HUES64 (cell line): ENCODE measurements around the gene OR2L2.
"Not testable (repeated sequence)": the region's sequence is repeated elsewhere in the genome, so short reads cannot be mapped to it uniquely, and the experiment has no call there.

Source experiments
- H3K27ac ChIP-seq: 2 replicates; pipeline ENCODE4 v1.7.0; 2013; ENCODE audit warnings: low read depth, low read length, inconsistent platforms
- H3K27me3 ChIP-seq: 2 replicates; pipeline ENCODE4 v1.6.1; 2013; ENCODE audit warnings: mild to moderate bottlenecking, low read length; ENCODE audit not compliant: insufficient read depth
- H3K36me3 ChIP-seq: 2 replicates; pipeline ENCODE4 v1.6.1; 2013; ENCODE audit warnings: mild to moderate bottlenecking, low read length; ENCODE audit not compliant: insufficient read depth
- H3K4me1 ChIP-seq: 2 replicates; pipeline ENCODE4 v1.6.1; 2013; ENCODE audit warnings: mild to moderate bottlenecking, low read length, moderate library complexity; ENCODE audit not compliant: insufficient read depth
- H3K4me3 ChIP-seq: 2 replicates; pipeline ENCODE4 v1.5.1; 2013; ENCODE audit warnings: mild to moderate bottlenecking, low read length, moderate library complexity
- H3K9ac ChIP-seq: 2 replicates; pipeline ENCODE4 v1.6.1; 2013; ENCODE audit warnings: mild to moderate bottlenecking, low read depth, low read length
- H3K9me3 ChIP-seq: 2 replicates; pipeline ENCODE4 v1.6.1; 2013; ENCODE audit warnings: low read depth, low read length; ENCODE audit not compliant: insufficient read depth
- WGBS: fragments of 150-250, 120-280 bp; methylation state at CpG from one replicate; pipeline ENCODE4 v1.1.7; 2013; ENCODE audit warnings: missing lambda C conversion rate; 5-methylcytosine and 5-hydroxymethylcytosine counted together

OR2L2 gene

DNA sequence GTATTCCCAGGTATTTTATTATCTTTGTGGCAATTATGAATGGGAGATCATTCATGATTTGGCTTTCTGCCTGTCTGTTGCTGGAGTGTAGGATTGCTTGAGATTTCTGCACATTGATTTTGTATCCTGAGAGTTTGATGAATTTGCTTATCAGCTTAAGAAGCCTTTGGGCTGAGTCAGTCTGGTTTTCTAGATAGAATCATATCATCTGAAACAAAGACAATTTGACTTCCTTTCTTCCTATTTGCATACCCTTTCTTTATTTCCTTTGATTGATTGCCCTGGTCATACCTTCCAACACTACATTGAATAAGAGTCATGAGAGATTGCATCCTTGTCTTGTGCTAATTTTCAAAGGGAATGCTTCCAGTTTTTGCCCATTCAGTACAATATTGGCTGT is 24.8 kb downstream of the OR2L2 start:
- Histone ChIP-seq H3K9me3 (peaks cover 92% of the 10 kb centered on the region), H3K4me1 (no peaks in the 10 kb centered on the region), H3K9ac (no peak overlapping the region), H3K27ac (no peak overlapping the region), H3K36me3 (no peaks in the 10 kb centered on the region), H3K27me3 (no peaks in the 10 kb centered on the region), H3K4me3 (no peak overlapping the region)

DNA sequence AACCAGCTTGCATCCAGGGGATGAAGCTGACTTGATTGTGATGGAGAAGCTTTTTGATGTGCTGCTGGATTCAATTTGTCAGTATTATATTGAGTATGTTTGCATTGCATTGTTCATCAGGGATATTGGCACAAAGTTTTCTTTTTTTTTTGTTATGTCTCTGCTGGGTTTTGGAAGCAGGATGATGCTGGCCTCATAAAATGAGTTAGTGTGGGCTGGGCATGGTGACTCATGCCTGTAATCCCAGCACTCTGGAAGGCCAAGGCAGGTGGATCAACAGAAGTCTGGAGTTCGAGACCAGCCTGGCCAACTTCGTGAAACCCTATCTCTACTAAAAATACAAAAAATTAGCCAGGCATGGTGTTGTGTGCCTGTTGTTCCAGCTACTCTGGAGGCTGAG is 25.4 kb downstream of the OR2L2 start:
- Histone ChIP-seq H3K36me3 (no peaks in the 10 kb centered on the region), H3K9me3 (peaks cover 92% of the 10 kb centered on the region), H3K4me3 (no peak overlapping the region), H3K4me1 (no peaks in the 10 kb centered on the region), H3K27ac (no peak overlapping the region), H3K27me3 (no peaks in the 10 kb centered on the region), H3K9ac (no peak overlapping the region)
- 52% methylated on average over 2 of the region's 2 CpGs for WGBS

DNA sequence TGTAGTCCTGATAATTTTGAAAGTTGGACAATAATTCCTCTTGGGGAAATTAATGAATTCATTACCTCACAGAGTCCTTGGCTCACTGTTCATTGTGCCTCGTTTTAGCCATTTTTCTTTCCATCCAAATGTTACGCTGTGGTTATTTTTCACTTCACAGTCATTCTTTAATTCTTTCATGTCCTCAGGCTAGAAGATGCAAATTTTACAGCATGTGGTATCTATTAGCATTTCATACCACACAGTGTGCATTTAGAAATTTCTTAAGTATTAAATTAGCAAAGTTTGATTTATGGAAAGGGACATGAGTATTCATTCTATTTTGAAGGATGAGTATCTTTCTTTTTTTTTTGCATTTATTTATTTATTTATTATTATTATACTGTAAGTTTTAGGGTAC is 35.2 kb downstream of the OR2L2 start:
- Histone ChIP-seq H3K9ac (no peak overlapping the region), H3K27me3 (no peaks in the 10 kb centered on the region), H3K27ac (no peak overlapping the region), H3K4me1 (no peaks in the 10 kb centered on the region), H3K4me3 (no peak overlapping the region), H3K9me3 (peaks cover 61% of the 10 kb centered on the region), H3K36me3 (no peaks in the 10 kb centered on the region)
- 86% methylated on average over 2 of the region's 2 CpGs for WGBS

DNA sequence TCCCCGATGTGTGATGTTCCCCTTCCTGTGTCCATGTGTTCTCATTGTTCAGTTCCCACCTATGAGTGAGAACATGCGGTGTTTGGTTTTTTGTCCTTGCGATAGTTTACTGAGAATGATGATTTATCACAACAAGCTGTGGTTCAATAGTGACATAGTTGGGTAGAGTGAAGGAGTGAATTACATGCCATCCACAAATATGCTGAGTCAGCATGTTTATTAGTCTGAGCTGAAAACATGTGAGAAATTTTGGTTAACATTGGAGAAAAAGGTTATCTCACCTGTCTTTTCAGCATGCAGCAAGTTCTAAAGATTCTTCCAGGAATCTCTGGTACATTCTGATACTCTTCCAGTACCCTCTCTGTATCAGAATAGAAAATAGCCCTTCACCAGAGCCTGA is 35.7 kb downstream of the OR2L2 start:
- WGBS = 100% methylated on average over 2 of the region's 3 CpGs
- H3K9ac ChIP-seq = no peak overlapping the region
- no peaks in the 10 kb centered on the region for H3K36me3 ChIP-seq
- peaks cover 56% of the 10 kb centered on the region for H3K9me3 ChIP-seq
- H3K4me3 ChIP-seq = no peak overlapping the region
- H3K27ac ChIP-seq = no peak overlapping the region
- no peaks in the 10 kb centered on the region for H3K27me3 ChIP-seq
- no peaks in the 10 kb centered on the region for H3K4me1 ChIP-seq

DNA sequence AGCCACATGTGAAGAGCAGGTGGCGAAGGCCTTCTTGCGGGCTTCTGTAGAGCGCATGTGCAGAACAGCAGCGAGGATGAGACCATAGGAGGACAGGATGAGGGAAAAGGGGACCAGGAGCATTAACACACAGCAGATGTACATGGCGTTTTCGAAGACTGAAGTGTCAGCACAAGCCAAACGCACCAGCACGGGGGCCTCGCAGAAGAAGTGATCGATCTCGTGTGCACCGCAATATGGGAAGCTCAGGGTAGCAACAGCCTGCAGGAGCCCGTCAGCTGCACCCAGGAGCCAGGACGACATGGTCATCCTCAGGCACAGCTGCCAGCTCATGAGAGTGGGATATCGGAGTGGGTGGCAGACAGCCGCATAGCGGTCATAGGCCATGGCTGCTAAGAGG is 54.0 kb downstream of the OR2L2 start:
- not testable (repeated sequence) for H3K9ac ChIP-seq, H3K27ac ChIP-seq, H3K27me3 ChIP-seq, H3K4me3 ChIP-seq, H3K36me3 ChIP-seq, H3K4me1 ChIP-seq
- WGBS = 90% methylated on average over 5 of the region's 17 CpGs
- H3K9me3 ChIP-seq = peaks cover 82% of the 10 kb centered on the region
